Activated CD8-positive, alpha-beta memory T cell treated with anti-CD3 and anti-CD28 coated beads, Interleukin-2, amount 50 U/mL, for 1 hour (primary cell): ENCODE measurements around the gene MLLT3.
A peak's percentile ranks its signal among the peaks of the same experiment; 100 is the strongest.

ENCODE experiments used
- DNase-seq: peaks from one replicate; pipeline ENCODE4 v3.0.0-alpha.2; 2020; ENCODE audit errors: extremely low read depth

Gene MLLT3

GRCh38 chr9:20512106-20512505 is 110.2 kb downstream of the MLLT3 start:
- no peak for DNase-seq

- no peak for DNase-seq
Measured at GRCh38 chr9:20511686-20512085, 110.6 kb downstream of the MLLT3 start.

- no peak for DNase-seq
Measured at GRCh38 chr9:20509466-20509865, 112.8 kb downstream of the MLLT3 start.

GRCh38 chr9:20508242-20508641 is 114.1 kb downstream of the MLLT3 start:
- DNase-seq = no peak

GRCh38 chr9:20507431-20507830 is 114.9 kb downstream of the MLLT3 start:
- DNase-seq = no peak

- no peak for DNase-seq
Measured at GRCh38 chr9:20506099-20506900, 116.0 kb downstream of the MLLT3 start.

GRCh38 chr9:20505574-20505973 is 116.7 kb downstream of the MLLT3 start:
- no peak for DNase-seq

GRCh38 chr9:20504930-20505329 is 117.4 kb downstream of the MLLT3 start:
- DNase-seq = peak; percentile 3

- no peak for DNase-seq
Measured at GRCh38 chr9:20500101-20500500, 122.2 kb downstream of the MLLT3 start.

GRCh38 chr9:20499013-20499412 is 123.3 kb downstream of the MLLT3 start:
- no peak for DNase-seq

- DNase-seq = no peak
Measured at GRCh38 chr9:20496328-20496727, 126.0 kb downstream of the MLLT3 start.

- no peak for DNase-seq
Measured at GRCh38 chr9:20495098-20495497, 127.2 kb downstream of the MLLT3 start.

GRCh38 chr9:20494035-20494434 is 128.3 kb downstream of the MLLT3 start:
- no peak for DNase-seq

GRCh38 chr9:20492772-20493171 is 129.5 kb downstream of the MLLT3 start:
- no peak for DNase-seq

GRCh38 chr9:20491612-20492011 is 130.7 kb downstream of the MLLT3 start:
- DNase-seq = no peak

- DNase-seq = no peak
Measured at GRCh38 chr9:20490246-20490834, 132.0 kb downstream of the MLLT3 start.

- DNase-seq = no peak
Measured at GRCh38 chr9:20488691-20489090, 133.6 kb downstream of the MLLT3 start.

GRCh38 chr9:20486552-20486951 is 135.7 kb downstream of the MLLT3 start:
- DNase-seq = no peak

GRCh38 chr9:20481437-20481836 is 140.9 kb downstream of the MLLT3 start:
- no peak for DNase-seq

- DNase-seq = no peak
Measured at GRCh38 chr9:20480249-20480648, 142.1 kb downstream of the MLLT3 start.

- no peak for DNase-seq
Measured at GRCh38 chr9:20479419-20480155, 142.7 kb downstream of the MLLT3 start.

GRCh38 chr9:20478786-20479185 is 143.5 kb downstream of the MLLT3 start:
- no peak for DNase-seq
